Measurements from ENCODE around the gene ATP7B. TPM values are rescaled to one million over a fixed set of nuclear protein-coding genes. Genes with fewer than 3 reads are reported as not detected.

The ATP7B gene
- total and polyA plus RNA-seq, 2 donors (not counting 1 experiment from before 2014, with no cell fraction given), result 1.7 to 3.3 TPM

DNA sequence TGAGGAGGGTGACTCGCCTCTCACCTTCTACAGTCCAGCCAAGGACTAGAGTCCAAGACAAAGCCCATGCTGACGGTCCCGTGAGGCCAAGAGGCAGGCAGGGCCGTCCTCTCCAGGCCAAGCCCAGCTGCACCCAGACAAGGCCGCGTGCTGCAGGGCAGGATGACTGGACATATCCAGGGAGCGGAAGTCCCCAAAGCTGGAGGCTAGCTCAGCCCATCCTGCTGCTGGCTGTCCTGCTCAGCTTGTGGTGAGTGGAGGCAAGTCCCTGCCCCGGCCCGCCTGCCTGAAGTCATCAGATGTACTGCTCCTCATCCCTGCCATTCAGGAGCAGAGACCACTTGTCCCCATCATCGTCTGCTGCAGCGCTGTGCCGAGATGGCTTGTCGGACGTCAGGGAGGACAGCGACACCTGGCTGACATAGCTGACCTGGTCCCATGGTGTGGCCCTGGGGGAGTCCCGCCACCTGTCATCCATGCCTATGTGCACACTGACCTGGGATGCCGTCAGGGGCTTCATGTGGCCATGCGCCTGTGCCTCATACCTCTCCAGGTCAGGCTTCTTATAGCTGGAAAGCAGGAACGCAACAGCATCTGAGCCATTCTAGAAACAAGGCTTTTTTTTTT, 76.7 kb downstream of the ATP7B start:
- H3K79me2 ChIP-seq (ENCODE audit: control insufficient read depth, insufficient read depth, low read length), result no peaks in the 10 kb centered on the region
- H3K9me3 ChIP-seq (ENCODE audit: control insufficient read depth, insufficient read depth, low read depth, low read length), result no peaks in the 10 kb centered on the region
- H3K9ac ChIP-seq (ENCODE audit: insufficient read depth, low read length), result no peak overlapping the region
- H3K27ac ChIP-seq (ENCODE audit: insufficient read depth, low read length), result no peak overlapping the region
- no peaks in the 10 kb centered on the region for H4K20me1 ChIP-seq (ENCODE audit: control insufficient read depth, extremely low read depth, insufficient read depth, low read length)
- no peak overlapping the region for H3K4me2 ChIP-seq (ENCODE audit: extremely low read depth, insufficient read depth, low read length)
- H2AFZ ChIP-seq (ENCODE audit: low read length), result no peak overlapping the region
- no peaks in the 10 kb centered on the region for H3K27me3 ChIP-seq (ENCODE audit: control insufficient read depth, insufficient read depth, low read length)
- TF ChIP-seq EZH2 (IDR thresholded peaks at IDR 0.05; ENCODE audit: low read length, missing control alignments), result no peak
- TF ChIP-seq CTCF (conservative IDR thresholded peaks at IDR 0.05 in 1 of 2, IDR thresholded peaks at IDR 0.05 in 1 of 2; ENCODE audit: low read depth in 1 of 2, low read length in 2 of 2), result no peak
- no peak overlapping the region for H3K4me3 ChIP-seq (replicated peaks in 1 of 4; ENCODE audit: control extremely low read depth in 1 of 4, insufficient read depth in 1 of 4, low read depth in 3 of 4, low read length in 4 of 4)
- no peaks in the 10 kb centered on the region for H3K4me1 ChIP-seq (ENCODE audit: control insufficient read depth, extremely low read depth, insufficient read depth, low read length)
- no peaks in the 10 kb centered on the region for H3K36me3 ChIP-seq (ENCODE audit: control insufficient read depth, insufficient read depth, low read length)
- DNase-seq (ENCODE audit: low read depth in 2 of 2), result no peak

- DNase-seq (ENCODE audit: low read depth in 2 of 2), result no peak
- TF ChIP-seq EZH2 (IDR thresholded peaks at IDR 0.05; ENCODE audit: low read length, missing control alignments) (no peak), CTCF (conservative IDR thresholded peaks at IDR 0.05 in 1 of 2, IDR thresholded peaks at IDR 0.05 in 1 of 2; ENCODE audit: low read depth in 1 of 2, low read length in 2 of 2) (no peak)
- no peaks in the 10 kb centered on the region for H3K79me2 ChIP-seq (ENCODE audit: control insufficient read depth, insufficient read depth, low read length)
- H4K20me1 ChIP-seq (ENCODE audit: control insufficient read depth, extremely low read depth, insufficient read depth, low read length), result no peaks in the 10 kb centered on the region
- H3K4me3 ChIP-seq (replicated peaks in 1 of 4; ENCODE audit: control extremely low read depth in 1 of 4, insufficient read depth in 1 of 4, low read depth in 3 of 4, low read length in 4 of 4), result no peak overlapping the region
- no peaks in the 10 kb centered on the region for H3K4me1 ChIP-seq (ENCODE audit: control insufficient read depth, extremely low read depth, insufficient read depth, low read length)
- H3K27me3 ChIP-seq (ENCODE audit: control insufficient read depth, insufficient read depth, low read length), result no peaks in the 10 kb centered on the region
- no peaks in the 10 kb centered on the region for H3K9me3 ChIP-seq (ENCODE audit: control insufficient read depth, insufficient read depth, low read depth, low read length)
- no peak overlapping the region for H2AFZ ChIP-seq (ENCODE audit: low read length)
- no peaks in the 10 kb centered on the region for H3K36me3 ChIP-seq (ENCODE audit: control insufficient read depth, insufficient read depth, low read length)
- H3K27ac ChIP-seq (ENCODE audit: insufficient read depth, low read length), result no peak overlapping the region
- H3K4me2 ChIP-seq (ENCODE audit: extremely low read depth, insufficient read depth, low read length), result no peak overlapping the region
- no peak overlapping the region for H3K9ac ChIP-seq (ENCODE audit: insufficient read depth, low read length)
Measured at GRCh38 chr13:51933466-51934058, 77.7 kb downstream of the ATP7B start.

DNA sequence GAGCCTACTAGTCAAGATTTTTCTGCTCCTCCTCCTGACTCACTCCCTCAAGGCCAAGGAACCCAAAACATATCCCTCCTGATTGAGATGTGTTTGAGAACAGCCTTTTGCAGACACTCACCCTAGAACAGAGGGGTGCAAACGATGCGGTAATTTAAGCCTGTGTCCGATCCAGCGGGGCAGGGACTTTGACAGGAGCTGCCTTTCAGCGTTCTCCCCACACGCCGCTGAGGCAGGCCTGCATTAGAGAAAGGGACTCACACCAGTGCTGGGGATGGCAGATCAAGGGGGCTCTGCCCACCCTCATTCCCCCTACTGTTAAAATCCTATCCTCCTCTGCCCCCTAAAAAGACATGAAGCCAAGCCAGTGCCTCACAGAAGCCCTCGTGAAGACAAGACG, 79.0 kb downstream of the ATP7B start:
- no peaks in the 10 kb centered on the region for H3K4me1 ChIP-seq (ENCODE audit: control insufficient read depth, extremely low read depth, insufficient read depth, low read length)
- no peak overlapping the region for H2AFZ ChIP-seq (ENCODE audit: low read length)
- H3K36me3 ChIP-seq (ENCODE audit: control insufficient read depth, insufficient read depth, low read length), result no peaks in the 10 kb centered on the region
- H4K20me1 ChIP-seq (ENCODE audit: control insufficient read depth, extremely low read depth, insufficient read depth, low read length), result no peaks in the 10 kb centered on the region
- H3K27ac ChIP-seq (ENCODE audit: insufficient read depth, low read length), result no peak overlapping the region
- no peaks in the 10 kb centered on the region for H3K27me3 ChIP-seq (ENCODE audit: control insufficient read depth, insufficient read depth, low read length)
- H3K4me2 ChIP-seq (ENCODE audit: extremely low read depth, insufficient read depth, low read length), result no peak overlapping the region
- no peak for TF ChIP-seq CTCF (conservative IDR thresholded peaks at IDR 0.05 in 1 of 2, IDR thresholded peaks at IDR 0.05 in 1 of 2; ENCODE audit: low read depth in 1 of 2, low read length in 2 of 2)
- TF ChIP-seq EZH2 (IDR thresholded peaks at IDR 0.05; ENCODE audit: low read length, missing control alignments), result no peak
- no peak overlapping the region for H3K4me3 ChIP-seq (replicated peaks in 1 of 4; ENCODE audit: control extremely low read depth in 1 of 4, insufficient read depth in 1 of 4, low read depth in 3 of 4, low read length in 4 of 4)
- H3K9ac ChIP-seq (ENCODE audit: insufficient read depth, low read length), result no peak overlapping the region
- H3K9me3 ChIP-seq (ENCODE audit: control insufficient read depth, insufficient read depth, low read depth, low read length), result no peaks in the 10 kb centered on the region
- no peak for DNase-seq (ENCODE audit: low read depth in 2 of 2)
- no peaks in the 10 kb centered on the region for H3K79me2 ChIP-seq (ENCODE audit: control insufficient read depth, insufficient read depth, low read length)
